B cell (primary cell): ENCODE data around the gene MAPK14. TPM values are rescaled to one million over a fixed set of nuclear protein-coding genes. Genes with fewer than 3 reads are reported as not detected.

ENCODE experiments used
- ATAC-seq: fragments of 200-7000 bp; cut with Tn5 transposase; one replicate; pipeline ENCODE4 v1.10.0; 2021; ENCODE audit warnings: low read depth, mild to moderate bottlenecking, moderate number of reproducible peaks, moderate library complexity
- CTCF ChIA-PET: fragments of 350-600 bp; sonication (Branson Sonifier 250); formaldehyde crosslinking; loops from one replicate; lab custom pipeline; 2021; ENCODE audit warnings: antibody characterized with exemption, inconsistent platforms; lab: Charles Lee
- POLR2A ChIA-PET: fragments of 350-600 bp; sonication (Branson Sonifier 250); formaldehyde crosslinking; loops from one replicate; lab custom pipeline; 2021; ENCODE audit warnings: antibody characterized with exemption; lab: Charles Lee
- DNase-seq: peaks from one replicate; pipeline ENCODE4 v3.0.0; 2013
- H2AFZ ChIP-seq: 2 replicates; pipeline ENCODE4 v1.6.1; 2012; ENCODE audit warnings: mild to moderate bottlenecking, low read depth, low read length; ENCODE audit not compliant: insufficient read depth, poor library complexity, severe bottlenecking
- H3K27ac ChIP-seq, 2 donors: 1 replicate in 1 of 2; 2 replicates in 1 of 2; pipeline ENCODE4 v1.5.1; 2012 to 2013; ENCODE audit warnings: low read length in 2 of 2, mild to moderate bottlenecking in 2 of 2, moderate library complexity in 1 of 2
- H3K27me3 ChIP-seq, 4 experiments: fragments of 200-600 bp in 1 of 4; sonication (generic) in 1 of 4; replicated peaks in 1 of 4; 1 replicate in 2 of 4; 2 replicates in 2 of 4; pipeline versions ENCODE4 v1.6.1 to v1.7.0; 2013 to 2016; ENCODE audit warnings: low read length in 3 of 4, mild to moderate bottlenecking in 2 of 4, mixed read lengths in 1 of 4, moderate library complexity in 1 of 4; ENCODE audit not compliant: insufficient read depth in 4 of 4, control insufficient read depth in 3 of 4; ENCODE audit errors: control extremely low read depth in 1 of 4
- H3K36me3 ChIP-seq, 2 experiments: replicated peaks in 1 of 2; 1 replicate in 1 of 2; 2 replicates in 1 of 2; pipeline versions ENCODE4 v1.6.1 to v1.7.1; 2013; ENCODE audit warnings: low read length in 1 of 2; ENCODE audit not compliant: insufficient read depth in 2 of 2, control insufficient read depth in 1 of 2; ENCODE audit errors: control extremely low read depth in 1 of 2, extremely low read depth in 1 of 2
- H3K4me1 ChIP-seq, 2 donors: fragments of 200-600 bp in 1 of 2; sonication (generic) in 1 of 2; 1 replicate in 1 of 2; 2 replicates in 1 of 2; pipeline versions ENCODE4 v1.5.1 to v1.6.1; 2013 to 2017; ENCODE audit warnings: low read length in 2 of 2; ENCODE audit not compliant: control insufficient read depth in 2 of 2, insufficient read depth in 2 of 2
- H3K4me2 ChIP-seq: replicated peaks from 2 replicates; pipeline ENCODE3; 2012; ENCODE audit warnings: mild to moderate bottlenecking, low read depth, low read length; ENCODE audit not compliant: poor library complexity, severe bottlenecking
- H3K4me3 ChIP-seq, 5 experiments: fragments of 200-600 bp in 1 of 5; sonication (generic) in 1 of 5; 1 replicate in 3 of 5; 2 replicates in 2 of 5; pipeline versions ENCODE4 v1.5.1 to v1.7.0; 2011 to 2016; ENCODE audit warnings: low read length in 4 of 5, mild to moderate bottlenecking in 4 of 5, low read depth in 2 of 5, control low read depth in 1 of 5, moderate library complexity in 1 of 5; ENCODE audit not compliant: insufficient read depth in 1 of 5; ENCODE audit errors: control extremely low read depth in 1 of 5, extremely low read depth in 1 of 5
- H3K79me2 ChIP-seq: fragments of 200-600 bp; sonication (generic); one replicate; pipeline ENCODE4 v1.6.0; 2016; ENCODE audit warnings: low read length; ENCODE audit not compliant: control insufficient read depth, insufficient read depth
- H3K9ac ChIP-seq: fragments of 200-600 bp; sonication (generic); 2 replicates; pipeline ENCODE4 v1.6.1; 2017; ENCODE audit warnings: mild to moderate bottlenecking, low read length, moderate library complexity
- H3K9me3 ChIP-seq, 3 donors: one replicate each; pipeline versions ENCODE4 v1.6.1 to v1.7.1; 2013; ENCODE audit warnings: low read length in 2 of 3; ENCODE audit not compliant: control insufficient read depth in 2 of 3, insufficient read depth in 1 of 3; ENCODE audit errors: control extremely low read depth in 1 of 3
- H4K20me1 ChIP-seq: 2 replicates; pipeline ENCODE4 v1.6.0; 2012; ENCODE audit warnings: mild to moderate bottlenecking, low read length; ENCODE audit not compliant: insufficient read depth, control insufficient read depth, poor library complexity, severe bottlenecking
- H3K27ac Mint-ChIP-seq: one replicate; pipeline ENCODE4 v1.8.0; 2021; ENCODE audit warnings: mixed read lengths
- H3K27me3 Mint-ChIP-seq: one replicate; pipeline ENCODE4 v1.8.0; 2021; ENCODE audit warnings: mixed read lengths
- H3K4me1 Mint-ChIP-seq: one replicate; pipeline ENCODE4 v1.8.0; 2021; ENCODE audit warnings: mixed read lengths
- H3K4me3 Mint-ChIP-seq: one replicate; pipeline ENCODE4 v1.8.0; 2021; ENCODE audit warnings: mixed read lengths
- H3K9me3 Mint-ChIP-seq: one replicate; pipeline ENCODE4 v1.8.0; 2022; ENCODE audit warnings: mixed read lengths; ENCODE audit not compliant: insufficient read depth
- EZH2 ChIP-seq: IDR thresholded peaks from 2 replicates; pipeline ENCODE4 v1.6.1; 2012; ENCODE audit warnings: borderline replicate concordance, low read depth, mild to moderate bottlenecking, moderate library complexity, low read length; ENCODE audit not compliant: insufficient read depth, poor library complexity, severe bottlenecking
- WGBS: methylation state at CpG from one replicate; pipeline ENCODE4 v1.1.5; 2013; ENCODE audit warnings: missing lambda C conversion rate; ENCODE audit not compliant: insufficient coverage; 5-methylcytosine and 5-hydroxymethylcytosine counted together
- intact Hi-C: fragments of 100-400 bp; cut with micrococcal nuclease; formaldehyde crosslinking; loops from one replicate; pipeline ENCODE4 v1.10.0; 2022
- polyA plus RNA-seq: library from polyadenylated mRNA; depleted of rRNA; stranded (reverse); fragments of >200 nt; gene quantifications from 2 replicates; pipeline ENCODE4 v1.2.3, GENCODE V29; 2012
- total RNA-seq, 2 donors: library from RNA; stranded (reverse); fragments of 120-200 nt in 1 of 2; gene quantifications; 1 replicate in 1 of 2; 2 replicates in 1 of 2; pipeline versions ENCODE4 v1.2.3 to v1.2.4, GENCODE V29; 2013 to 2022
- TF ChIP-seq, protein P1 (sequence below): fragments of 200-600 bp; IDR thresholded peaks from one replicate; pipeline ENCODE4 v1.8.0; 2022; ENCODE audit warnings: antibody characterized with exemption, mild to moderate bottlenecking

MAPK14 gene
- total and polyA plus RNA-seq, 2 donors (not counting 1 experiment from before 2014, with no cell fraction given) = 19.5 to 50.4 TPM

- H3K4me3 Mint-ChIP-seq = no peak overlapping the region
- Histone ChIP-seq H2AFZ (no peak overlapping the region), H3K4me3 (no peak overlapping the region), H4K20me1 (no peaks in the 10 kb centered on the region), H3K27me3 (peaks cover 0 to 4% (median 0%) of the 10 kb centered on the region in 4 experiments), H3K4me2 (no peak overlapping the region), H3K4me1 (no peaks in the 10 kb centered on the region), H3K9me3 (no peaks in the 10 kb centered on the region), H3K79me2 (no peaks in the 10 kb centered on the region), H3K36me3 (no peaks in the 10 kb centered on the region), H3K9ac (no peak overlapping the region), H3K27ac (no peak overlapping the region)
- TF ChIP-seq, protein P1, sequence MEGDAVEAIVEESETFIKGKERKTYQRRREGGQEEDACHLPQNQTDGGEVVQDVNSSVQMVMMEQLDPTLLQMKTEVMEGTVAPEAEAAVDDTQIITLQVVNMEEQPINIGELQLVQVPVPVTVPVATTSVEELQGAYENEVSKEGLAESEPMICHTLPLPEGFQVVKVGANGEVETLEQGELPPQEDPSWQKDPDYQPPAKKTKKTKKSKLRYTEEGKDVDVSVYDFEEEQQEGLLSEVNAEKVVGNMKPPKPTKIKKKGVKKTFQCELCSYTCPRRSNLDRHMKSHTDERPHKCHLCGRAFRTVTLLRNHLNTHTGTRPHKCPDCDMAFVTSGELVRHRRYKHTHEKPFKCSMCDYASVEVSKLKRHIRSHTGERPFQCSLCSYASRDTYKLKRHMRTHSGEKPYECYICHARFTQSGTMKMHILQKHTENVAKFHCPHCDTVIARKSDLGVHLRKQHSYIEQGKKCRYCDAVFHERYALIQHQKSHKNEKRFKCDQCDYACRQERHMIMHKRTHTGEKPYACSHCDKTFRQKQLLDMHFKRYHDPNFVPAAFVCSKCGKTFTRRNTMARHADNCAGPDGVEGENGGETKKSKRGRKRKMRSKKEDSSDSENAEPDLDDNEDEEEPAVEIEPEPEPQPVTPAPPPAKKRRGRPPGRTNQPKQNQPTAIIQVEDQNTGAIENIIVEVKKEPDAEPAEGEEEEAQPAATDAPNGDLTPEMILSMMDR = no peak
- TF ChIP-seq EZH2 = no peak
- no peak overlapping the region for H3K27ac Mint-ChIP-seq
- intact Hi-C loops = no loop called here
- ChIA-PET POLR2A (interaction anchor here (0.7 kb wide), 1 partner anchor 73 kb away, joined by 5 read pairs; no protein-coding TSS in a partner anchor), CTCF (no interaction called here)
- no peaks in the 10 kb centered on the region for H3K4me1 Mint-ChIP-seq
- DNase-seq (no peak), ATAC-seq (no peak)
- H3K27me3 Mint-ChIP-seq = peaks cover 11% of the 10 kb centered on the region
- whole genome bisulfite sequencing = 93% methylated on average over 3 of the region's 4 CpGs
- no peaks in the 10 kb centered on the region for H3K9me3 Mint-ChIP-seq
Measured at GRCh38 chr6:36015666-36016065, 11.9 kb upstream of the MAPK14 start.

DNA sequence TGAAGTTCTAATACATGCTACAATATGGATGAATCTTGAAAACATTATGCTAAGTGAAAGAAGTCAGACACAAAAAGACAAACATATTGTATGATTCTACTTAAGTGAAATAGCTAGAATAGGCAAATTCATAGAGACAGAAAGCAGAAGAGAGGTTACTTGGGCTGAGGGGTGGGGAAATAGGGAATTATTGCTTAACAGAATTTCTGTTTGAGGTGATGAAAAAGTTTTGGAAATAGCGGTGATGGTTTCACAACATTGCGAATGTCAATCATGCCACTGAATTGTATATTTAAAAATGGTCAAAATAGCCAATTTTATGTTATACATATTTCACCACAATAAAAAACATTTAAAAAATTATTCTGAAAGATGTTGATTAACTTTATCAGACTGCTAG is 9.3 kb upstream of the MAPK14 start:
- no peak for ATAC-seq
- POLR2A ChIA-PET = interaction anchor here (0.7 kb wide), 1 partner anchor 121 kb away, joined by 3 read pairs; no protein-coding TSS in a partner anchor

More for the DNA sequence above, 9.3 kb upstream of the MAPK14 start:
- Mint-ChIP-seq H3K27ac (no peak overlapping the region), H3K9me3 (no peaks in the 10 kb centered on the region), H3K27me3 (peaks cover 14% of the 10 kb centered on the region), H3K4me3 (no peak overlapping the region), H3K4me1 (no peaks in the 10 kb centered on the region)
- Histone ChIP-seq H3K27me3 (peaks cover 0 to 4% (median 0%) of the 10 kb centered on the region in 4 experiments), H3K9me3 (no peaks in the 10 kb centered on the region), H2AFZ (no peak overlapping the region), H3K4me1 (no peaks in the 10 kb centered on the region), H3K4me2 (no peak overlapping the region), H3K27ac (no peak overlapping the region), H3K4me3 (no peak overlapping the region), H3K79me2 (no peaks in the 10 kb centered on the region), H3K9ac (no peak overlapping the region), H4K20me1 (no peaks in the 10 kb centered on the region), H3K36me3 (no peaks in the 10 kb centered on the region)
- no peak for DNase-seq
- CTCF ChIA-PET = no interaction called here
- no CpG with 5 or more reads among the region's 2 CpGs for WGBS
- TF ChIP-seq, protein P1 = no peak
- TF ChIP-seq EZH2 = no peak
- intact Hi-C loops = no loop called here
